HFF-Myc (cell line): ENCODE measurements around the gene SVEP1.
"Not testable (repeated sequence)": the region's sequence is repeated elsewhere in the genome, so short reads cannot be mapped to it uniquely, and the experiment has no call there.

Experiments used
- DNase-seq: peaks from one replicate; pipeline ENCODE4 v3.0.0-alpha.2; 2011; ENCODE audit warnings: low read depth; ENCODE audit errors: extremely low read depth
- H3K4me3 ChIP-seq: replicated peaks from 2 replicates; pipeline ENCODE4 v1.5.1; 2011; ENCODE audit warnings: low read depth, mild to moderate bottlenecking, control low read depth, low read length
- TF ChIP-seq, protein P1 (sequence below): IDR thresholded peaks from 2 replicates; pipeline ENCODE4 v1.5.1; 2012; ENCODE audit warnings: mild to moderate bottlenecking, low read depth, low read length, control low read depth; ENCODE audit errors: missing control alignments

Gene SVEP1

DNA sequence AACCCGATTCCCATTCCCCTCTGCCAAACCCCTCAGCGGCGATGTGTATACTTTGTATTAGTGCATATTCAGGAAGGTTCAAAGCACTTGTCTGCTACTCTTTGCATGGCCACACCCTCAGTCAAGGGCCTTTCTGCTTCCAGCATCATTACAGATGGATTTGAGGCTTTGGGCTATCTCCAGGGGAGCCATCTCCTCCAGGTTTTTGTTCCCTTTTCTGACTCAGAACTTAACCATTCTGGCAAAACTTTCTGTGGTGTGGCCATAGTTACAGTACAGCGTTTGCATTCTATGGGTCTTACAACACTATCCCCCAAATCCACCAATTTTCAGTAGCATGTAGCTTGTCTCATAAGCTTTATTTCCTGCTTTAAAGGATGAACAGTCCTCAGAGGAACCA lies 36.0 kb upstream of the SVEP1 start:
- no peak overlapping the region for H3K4me3 ChIP-seq
- TF ChIP-seq, protein P1, sequence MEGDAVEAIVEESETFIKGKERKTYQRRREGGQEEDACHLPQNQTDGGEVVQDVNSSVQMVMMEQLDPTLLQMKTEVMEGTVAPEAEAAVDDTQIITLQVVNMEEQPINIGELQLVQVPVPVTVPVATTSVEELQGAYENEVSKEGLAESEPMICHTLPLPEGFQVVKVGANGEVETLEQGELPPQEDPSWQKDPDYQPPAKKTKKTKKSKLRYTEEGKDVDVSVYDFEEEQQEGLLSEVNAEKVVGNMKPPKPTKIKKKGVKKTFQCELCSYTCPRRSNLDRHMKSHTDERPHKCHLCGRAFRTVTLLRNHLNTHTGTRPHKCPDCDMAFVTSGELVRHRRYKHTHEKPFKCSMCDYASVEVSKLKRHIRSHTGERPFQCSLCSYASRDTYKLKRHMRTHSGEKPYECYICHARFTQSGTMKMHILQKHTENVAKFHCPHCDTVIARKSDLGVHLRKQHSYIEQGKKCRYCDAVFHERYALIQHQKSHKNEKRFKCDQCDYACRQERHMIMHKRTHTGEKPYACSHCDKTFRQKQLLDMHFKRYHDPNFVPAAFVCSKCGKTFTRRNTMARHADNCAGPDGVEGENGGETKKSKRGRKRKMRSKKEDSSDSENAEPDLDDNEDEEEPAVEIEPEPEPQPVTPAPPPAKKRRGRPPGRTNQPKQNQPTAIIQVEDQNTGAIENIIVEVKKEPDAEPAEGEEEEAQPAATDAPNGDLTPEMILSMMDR: no peak
- no peak for DNase-seq

DNA sequence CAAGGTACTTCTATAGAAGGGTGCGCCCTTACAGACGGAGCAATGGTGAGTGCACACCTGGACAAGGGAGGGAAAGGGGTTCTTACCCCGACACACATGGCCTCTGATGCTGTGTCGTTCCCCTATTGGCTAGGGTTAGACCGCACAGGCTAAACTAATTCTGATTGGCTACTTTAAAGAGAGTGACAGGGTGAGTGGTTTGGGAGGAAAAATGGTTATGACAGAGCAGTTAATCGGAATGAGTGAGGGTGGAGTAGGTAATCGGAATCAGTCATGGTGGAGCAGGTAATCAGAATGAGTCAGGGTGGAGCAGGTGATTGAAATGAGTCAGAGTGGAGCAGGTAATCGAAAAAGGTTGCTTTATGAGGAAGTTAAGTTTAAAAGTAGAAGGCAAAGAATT lies 35.0 kb upstream of the SVEP1 start:
- not testable (repeated sequence) for H3K4me3 ChIP-seq, DNase-seq

DNA sequence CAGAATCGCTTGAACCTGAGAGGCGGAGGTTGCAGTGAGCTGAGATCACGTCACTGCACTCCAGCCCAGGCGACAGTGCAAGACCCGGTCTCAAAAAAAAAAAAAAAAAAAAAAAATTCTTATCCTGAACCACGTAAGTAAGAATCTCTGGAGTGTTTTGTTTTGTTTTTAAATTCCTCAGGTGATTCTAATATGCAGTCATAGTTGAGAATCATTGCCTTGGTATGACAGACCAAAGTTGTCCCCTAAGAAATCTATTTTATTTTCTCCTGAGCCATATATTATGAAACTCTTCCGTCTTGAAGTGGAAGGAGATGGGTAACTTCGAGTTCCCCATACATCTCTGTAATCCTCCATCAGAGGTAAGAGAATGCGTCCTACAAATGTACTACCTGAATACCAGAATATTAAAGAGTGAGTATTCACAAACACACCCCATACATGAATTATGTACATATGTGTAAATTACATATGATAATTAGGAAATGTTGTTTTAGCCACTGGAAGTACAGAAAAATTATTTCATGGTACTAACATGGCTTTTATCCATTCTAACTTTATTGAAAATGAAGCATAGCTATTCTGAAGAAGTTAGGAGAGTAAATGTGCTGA lies 26.7 kb upstream of the SVEP1 start:
- TF ChIP-seq, protein P1: no peak
- no peak for DNase-seq
- H3K4me3 ChIP-seq: no peak overlapping the region

DNA sequence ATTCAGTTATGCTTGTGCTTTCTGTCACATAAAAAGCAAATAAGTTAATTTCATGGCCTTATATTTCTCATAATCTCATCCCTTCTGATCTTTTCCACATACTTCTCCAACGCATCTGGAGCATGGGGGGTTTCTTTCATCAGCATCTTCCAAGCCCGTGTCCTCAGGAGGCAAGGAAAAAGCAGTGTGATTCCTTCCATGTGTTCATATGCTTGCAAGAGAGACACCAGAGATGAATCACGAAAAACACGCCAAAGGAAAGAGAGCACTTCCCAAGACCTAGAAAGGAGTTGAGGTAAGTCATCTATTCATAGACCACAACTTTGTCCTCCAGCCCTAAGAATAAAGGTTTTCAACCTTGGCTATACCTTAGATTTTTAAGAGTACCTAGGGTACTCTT lies 26.0 kb upstream of the SVEP1 start:
- TF ChIP-seq, protein P1: no peak
- H3K4me3 ChIP-seq: no peak overlapping the region
- DNase-seq: no peak

DNA sequence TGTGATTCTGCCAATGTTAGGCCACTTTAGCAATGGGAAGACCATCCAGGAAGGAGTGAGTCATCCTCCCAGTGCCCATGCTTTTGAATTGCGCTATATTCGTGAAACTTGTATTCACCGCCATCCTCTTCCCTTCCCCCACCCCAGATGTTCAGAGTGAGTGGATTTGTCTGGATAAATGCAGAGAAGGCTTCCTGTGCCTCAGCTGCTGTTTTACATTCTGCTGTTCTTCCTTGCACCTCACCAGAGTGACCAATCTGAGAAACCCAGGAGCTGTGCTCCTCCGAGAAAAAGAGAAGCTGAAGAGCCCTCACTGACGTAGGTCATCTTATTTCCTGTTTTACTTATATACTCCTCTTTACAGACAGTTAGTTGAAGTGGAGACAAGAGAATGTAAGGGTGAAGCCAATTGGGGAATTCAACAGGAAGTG lies 24.6 kb upstream of the SVEP1 start:
- no peak overlapping the region for H3K4me3 ChIP-seq
- TF ChIP-seq, protein P1: no peak
- no peak for DNase-seq

DNA sequence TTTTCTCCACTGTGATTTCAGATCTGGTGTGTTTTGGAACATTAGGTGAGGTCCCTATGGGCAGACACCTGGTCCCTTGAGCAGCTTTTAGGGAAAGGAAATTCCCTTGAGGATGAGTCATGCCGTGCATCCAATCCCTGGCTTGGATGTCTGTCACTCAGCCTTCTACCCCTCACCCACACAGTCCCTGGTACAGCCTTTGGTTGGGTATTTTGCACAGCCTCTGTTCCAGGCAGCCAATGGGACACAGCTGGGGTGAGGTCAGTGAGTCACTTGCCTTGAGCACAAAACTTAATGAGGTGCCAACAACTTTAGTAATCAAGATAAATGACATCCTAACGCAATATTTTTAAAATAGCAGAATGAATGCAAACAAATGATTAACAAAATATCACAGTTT lies 22.7 kb upstream of the SVEP1 start:
- no peak for DNase-seq
- TF ChIP-seq, protein P1: no peak
- no peak overlapping the region for H3K4me3 ChIP-seq

DNA sequence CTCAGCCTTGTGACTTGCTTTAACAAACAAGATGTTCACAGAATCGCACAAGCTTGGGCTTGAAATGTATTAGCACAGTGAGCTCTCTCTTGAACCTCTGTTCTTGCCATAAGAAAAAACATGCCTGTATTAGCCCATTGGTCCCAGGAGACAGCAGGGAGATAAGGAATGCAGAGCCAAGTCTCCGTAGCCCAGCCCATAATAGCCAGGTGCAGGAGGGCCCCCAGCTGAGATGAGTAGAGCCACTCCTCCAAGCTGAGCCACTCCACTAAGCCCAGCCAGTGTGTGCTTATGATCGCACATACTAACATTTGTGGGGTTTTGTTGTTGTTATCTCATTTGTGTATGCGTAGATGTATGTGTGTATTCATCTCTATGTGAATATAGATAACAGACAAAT lies 21.6 kb upstream of the SVEP1 start:
- DNase-seq: no peak
- H3K4me3 ChIP-seq: no peak overlapping the region
- TF ChIP-seq, protein P1: no peak
